Measurements from ENCODE around the gene ELAPOR2.
A peak's percentile ranks its signal among the peaks of the same experiment; 100 is the strongest.
"Not testable (repeated sequence)": the region's sequence is repeated elsewhere in the genome, so short reads cannot be mapped to it uniquely, and the experiment has no call there.

ELAPOR2 gene

DNA sequence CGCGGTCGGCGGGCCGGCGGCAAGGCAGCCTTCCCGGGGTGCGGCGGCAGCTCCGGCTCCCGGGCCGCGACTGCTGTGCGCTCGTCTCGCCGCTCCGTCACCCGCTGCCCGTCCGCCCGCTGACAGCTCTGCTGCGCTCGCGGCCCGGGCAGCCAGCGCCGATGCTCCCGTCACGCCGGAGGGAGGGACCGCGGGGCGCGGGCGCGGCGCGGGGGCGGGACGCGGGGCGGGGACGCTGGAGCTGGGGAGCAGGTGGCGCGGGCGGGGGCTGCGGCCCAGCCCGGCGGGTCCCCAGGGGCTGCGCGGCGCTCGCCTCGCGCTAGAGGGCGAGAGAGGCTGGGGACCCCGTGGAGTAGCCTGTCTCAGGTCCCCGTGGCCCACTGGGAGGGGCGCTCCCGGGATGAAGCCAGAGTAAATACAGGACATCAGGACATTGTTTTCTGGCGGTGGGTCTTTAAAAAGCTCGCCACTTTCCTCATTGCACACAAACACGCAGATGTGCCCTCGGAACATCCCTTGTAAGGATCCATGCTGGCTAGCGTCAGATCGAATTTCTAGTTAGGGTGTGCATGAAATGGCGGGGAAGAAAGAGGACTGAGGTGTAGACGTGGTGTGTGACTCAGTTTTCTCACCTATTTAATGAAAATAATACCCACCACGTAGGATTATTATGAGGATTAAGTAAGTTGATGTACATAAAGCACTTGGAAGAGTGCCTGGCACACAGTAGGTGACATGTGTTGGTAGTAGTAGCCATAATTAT is at the start of gene ELAPOR2:
ELAPOR2 (minus strand) TSS at position 130 of the 763 bp plus-strand sequence. CDS start 141 bp downstream, outside the sequence.
- DNase-seq (ENCODE audit: low spot score), result peak; percentile 76

DNA sequence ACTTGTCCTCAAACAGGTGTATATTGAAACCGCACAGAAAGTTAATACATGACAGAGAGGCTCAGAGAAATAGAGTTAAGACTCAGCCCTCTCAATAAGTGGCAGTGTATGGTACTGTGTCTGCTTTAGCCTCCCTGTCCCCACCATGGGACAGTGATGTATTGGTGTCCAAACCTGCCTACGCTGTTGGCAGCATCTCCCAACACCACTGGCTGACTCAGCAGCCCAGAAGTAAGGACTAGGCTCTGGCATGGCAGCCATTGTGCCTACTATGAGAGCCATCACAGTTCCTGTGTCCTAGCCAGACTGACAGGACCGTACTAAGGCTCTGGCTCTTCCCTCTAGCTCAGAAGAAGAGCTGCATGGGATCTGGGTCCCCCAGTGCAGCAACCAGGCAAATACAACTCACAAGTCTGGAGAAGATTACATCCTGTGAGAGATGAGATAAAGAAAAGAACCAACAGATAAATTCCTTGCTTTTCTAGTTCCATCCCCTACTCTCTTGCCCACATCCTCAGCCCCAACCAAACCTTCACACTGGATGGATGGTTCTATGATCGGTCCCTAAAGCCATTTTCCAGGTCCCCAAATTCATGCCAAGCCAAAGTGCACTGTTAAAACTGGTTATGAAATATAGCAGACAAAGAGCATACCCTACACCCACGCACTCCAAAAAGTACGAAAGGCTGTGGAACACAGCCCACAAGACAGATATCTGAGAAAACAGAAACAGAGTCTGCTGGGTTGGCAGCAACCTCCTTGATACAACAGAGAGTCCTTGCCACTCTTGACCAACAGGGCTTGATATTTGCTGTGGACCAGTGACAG is 48.7 kb upstream of the ELAPOR2 start:
- DNase-seq (ENCODE audit: low spot score), result no peak

DNA sequence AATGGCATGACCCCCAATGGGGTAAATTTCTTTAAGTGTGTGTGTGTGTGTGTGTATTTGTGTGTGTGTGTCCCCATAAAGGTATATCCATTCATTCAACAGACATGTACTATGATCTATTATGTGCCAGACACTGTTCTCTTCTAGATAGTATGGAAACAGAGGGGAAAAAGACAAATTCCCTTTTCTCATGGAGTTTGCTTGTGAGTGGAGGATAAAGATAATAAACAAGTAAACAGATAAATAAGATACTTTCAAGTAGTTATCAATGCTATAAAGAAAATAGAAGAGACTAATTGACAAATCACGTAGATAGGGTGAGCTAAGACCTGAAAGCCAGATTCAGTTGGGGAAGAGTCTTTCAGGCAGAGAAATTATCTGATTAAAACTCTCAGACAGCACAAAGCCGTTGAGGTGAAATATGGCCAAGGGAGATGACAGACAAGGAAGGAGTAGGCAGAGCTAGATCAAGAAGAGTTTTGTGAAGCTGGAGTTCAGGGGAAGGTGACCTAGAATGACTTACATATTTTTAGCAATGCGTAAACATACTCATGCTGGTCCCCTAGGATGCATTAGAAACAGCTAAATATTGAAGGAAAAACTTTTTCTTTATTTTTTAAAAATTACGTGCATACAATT is 47.6 kb upstream of the ELAPOR2 start:
- DNase-seq (ENCODE audit: low spot score), result no peak

DNA sequence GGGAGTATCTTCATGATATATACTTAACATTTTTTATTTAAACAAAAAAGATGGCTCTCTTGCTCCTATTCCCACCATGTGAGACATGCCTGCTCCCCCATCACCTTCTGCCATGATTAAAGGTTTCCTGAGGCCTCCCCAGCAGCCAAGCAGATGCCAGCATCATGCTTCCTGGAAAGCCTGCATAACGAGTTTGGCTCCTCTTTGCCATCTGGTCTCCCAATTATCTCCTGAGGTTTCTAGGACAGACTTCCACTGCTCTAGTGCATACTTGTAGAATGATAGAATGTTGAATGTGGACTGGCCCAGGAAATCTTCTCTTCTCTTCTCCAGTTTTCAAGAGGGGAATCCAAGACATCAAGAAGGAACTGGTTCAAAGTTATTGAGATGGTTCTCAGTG is 45.9 kb upstream of the ELAPOR2 start:
- DNase-seq (ENCODE audit: low spot score), result no peak

DNA sequence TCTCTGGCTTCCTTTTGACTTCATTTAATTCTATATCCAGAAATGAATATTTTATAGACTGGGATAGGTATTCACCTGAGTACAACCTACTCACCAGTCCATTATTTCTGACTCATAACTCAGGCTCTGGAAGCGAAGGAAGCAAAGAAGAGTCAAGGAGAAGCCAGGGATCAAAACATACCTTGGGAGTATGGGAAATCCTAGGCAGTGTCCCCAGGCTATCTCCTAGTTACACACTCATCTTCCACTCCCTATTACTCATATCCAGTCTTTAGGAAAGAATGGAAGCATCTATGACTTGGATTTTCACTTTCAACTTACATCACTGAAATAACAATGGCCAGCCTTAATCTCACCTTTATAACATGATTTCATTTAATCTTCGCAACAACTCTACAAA is 40.9 kb upstream of the ELAPOR2 start:
- DNase-seq (ENCODE audit: low spot score), result no peak

DNA sequence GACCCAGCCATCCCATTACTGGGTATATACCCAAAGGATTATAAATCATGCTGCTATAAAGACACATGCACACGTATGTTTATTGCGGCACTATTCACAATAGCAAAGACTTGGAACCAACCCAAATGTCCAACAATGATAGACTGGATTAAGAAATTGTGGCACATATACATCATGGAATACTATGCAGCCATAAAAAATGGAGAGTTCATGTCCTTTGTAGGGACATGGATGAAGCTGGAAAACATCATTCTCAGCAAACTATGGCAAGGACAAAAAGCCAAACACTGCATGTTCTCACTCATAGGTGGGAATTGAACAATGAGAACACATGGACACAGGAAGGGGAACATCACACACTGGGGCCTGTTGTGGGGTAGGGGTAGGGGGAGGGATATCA is 37.9 kb upstream of the ELAPOR2 start:
- DNase-seq (ENCODE audit: low spot score), result not testable (repeated sequence)

DNA sequence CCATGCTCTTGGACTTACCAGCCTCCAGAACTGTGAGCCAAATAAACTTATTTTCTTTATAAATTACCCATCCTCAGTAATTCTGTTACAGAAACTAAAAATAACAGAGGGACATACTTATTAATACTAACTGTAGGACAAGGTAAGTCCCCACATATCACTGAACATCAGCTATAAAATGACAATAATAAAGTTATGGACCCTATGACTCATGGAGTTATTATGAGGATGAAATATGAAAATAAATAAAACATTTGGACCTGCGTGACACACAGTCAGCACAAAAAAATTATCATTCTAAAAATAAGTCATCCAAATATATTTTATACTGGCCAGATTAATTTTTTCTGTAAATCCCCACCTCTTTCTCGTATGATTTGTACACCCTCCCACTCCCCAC is 34.9 kb upstream of the ELAPOR2 start:
- no peak for DNase-seq (ENCODE audit: low spot score)

DNA sequence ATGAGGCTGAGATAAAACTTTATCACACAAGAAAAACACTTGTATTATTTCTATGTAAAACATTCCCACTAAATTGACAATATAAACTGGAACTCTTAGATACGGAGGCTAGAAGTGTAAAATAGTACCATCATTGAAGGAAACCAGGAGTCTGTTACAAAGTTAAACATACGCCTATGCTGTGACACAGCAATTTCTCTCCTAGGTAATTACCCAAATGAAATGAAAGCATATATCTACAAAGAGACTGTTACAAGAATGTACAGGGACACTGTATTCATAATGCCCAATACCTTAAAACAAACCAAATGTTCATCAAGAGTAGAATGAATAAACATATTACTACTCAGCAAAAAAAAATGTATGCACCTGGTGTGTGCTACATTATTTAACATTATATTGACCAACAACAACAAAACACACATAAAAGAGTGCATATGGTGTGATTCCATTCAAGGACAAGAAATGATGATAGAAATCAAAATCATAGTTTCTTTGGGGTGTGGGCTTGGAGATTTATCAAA is 33.2 kb upstream of the ELAPOR2 start:
- DNase-seq (ENCODE audit: low spot score), result no peak

- no peak for DNase-seq (ENCODE audit: low spot score)
These were observed 32.1 kb upstream of the ELAPOR2 start for GRCh38 chr7:87091487-87092066.

DNA sequence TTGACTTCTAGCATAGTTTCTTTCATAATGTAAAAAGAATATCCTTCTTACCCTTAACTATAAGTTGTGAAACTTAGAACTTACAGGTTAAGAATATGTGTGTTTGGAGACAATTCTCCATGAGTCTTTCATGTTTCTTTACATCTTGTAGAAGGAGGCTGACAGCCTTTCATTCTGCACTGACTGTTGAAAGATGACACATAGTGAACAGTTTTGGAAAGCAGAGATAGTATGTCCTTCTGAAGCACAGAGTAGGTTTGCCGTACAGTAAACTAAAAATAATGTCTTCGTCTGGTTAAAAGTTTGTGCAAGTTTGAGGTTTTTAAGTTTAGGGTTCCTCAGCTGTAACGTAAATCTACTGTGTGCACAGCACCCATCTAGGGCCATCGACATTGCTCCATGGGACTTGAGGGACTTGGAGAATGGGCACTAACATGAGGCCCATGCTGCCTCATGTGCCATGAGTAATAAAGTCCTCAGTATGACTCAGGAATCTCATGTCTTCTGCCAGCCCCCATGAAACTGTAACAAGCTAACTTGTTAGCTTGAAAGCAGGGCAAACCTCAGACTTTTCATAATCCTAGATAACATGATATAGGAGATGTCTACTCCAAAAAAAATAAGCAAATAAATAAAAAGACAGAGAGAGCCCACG is 24.5 kb upstream of the ELAPOR2 start:
- DNase-seq (ENCODE audit: low spot score), result no peak

DNA sequence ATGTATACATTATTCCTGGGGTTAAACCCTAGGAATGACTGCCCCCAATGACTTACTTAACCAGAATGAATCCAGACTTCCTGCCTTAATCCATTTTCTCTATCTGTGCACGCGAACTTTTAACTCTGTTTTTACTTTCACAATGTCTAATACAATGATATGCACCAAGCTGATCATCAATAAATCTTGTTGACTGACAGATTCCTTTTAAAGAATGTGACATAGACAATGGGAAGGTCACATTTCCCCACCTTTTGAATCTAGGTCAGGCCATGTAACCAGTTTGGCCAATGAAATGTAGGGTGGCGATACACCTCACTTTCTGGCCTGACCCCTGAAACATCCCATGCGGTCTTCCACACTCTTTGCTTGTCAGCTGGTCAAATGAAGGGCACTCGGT is 23.2 kb upstream of the ELAPOR2 start:
- DNase-seq (ENCODE audit: low spot score), result no peak

- DNase-seq (ENCODE audit: low spot score), result no peak
These were observed 16.4 kb upstream of the ELAPOR2 start for GRCh38 chr7:87075671-87076404.

DNA sequence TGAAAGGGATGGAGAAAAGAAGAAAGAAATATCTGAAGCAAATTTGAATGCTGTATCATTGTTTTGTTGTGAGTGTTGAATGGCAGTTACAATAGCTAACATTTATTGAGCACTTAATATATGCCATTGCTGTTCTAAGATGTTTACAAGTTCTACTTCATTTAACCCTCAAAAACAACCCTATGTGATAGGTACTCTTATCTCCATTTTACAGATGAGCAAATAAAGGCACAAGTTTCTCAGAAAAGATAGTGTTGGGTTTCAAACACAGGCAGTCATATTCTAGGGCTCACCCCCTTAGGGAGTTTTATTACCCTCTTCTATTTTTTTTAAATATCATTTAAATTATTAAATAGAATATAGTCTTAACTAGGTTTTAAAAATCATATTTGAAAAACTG is 8.3 kb upstream of the ELAPOR2 start:
- DNase-seq (ENCODE audit: low spot score), result no peak

GRCh38 chr7:87060288-87060537 is 759 bp upstream of the ELAPOR2 start:
- no peak for DNase-seq (ENCODE audit: low spot score)

GRCh38 chr7:87058744-87059524 is 520 bp downstream of the ELAPOR2 start:
- DNase-seq (ENCODE audit: low spot score), result peak; percentile 20

- DNase-seq (ENCODE audit: low spot score), result no peak
These were observed 2.2 kb downstream of the ELAPOR2 start for GRCh38 chr7:87057210-87057609.

GRCh38 chr7:87056346-87056745 is 3.1 kb downstream of the ELAPOR2 start:
- no peak for DNase-seq (ENCODE audit: low spot score)

- DNase-seq (ENCODE audit: low spot score), result no peak
These were observed 10.6 kb downstream of the ELAPOR2 start for GRCh38 chr7:87048839-87049238.

DNA sequence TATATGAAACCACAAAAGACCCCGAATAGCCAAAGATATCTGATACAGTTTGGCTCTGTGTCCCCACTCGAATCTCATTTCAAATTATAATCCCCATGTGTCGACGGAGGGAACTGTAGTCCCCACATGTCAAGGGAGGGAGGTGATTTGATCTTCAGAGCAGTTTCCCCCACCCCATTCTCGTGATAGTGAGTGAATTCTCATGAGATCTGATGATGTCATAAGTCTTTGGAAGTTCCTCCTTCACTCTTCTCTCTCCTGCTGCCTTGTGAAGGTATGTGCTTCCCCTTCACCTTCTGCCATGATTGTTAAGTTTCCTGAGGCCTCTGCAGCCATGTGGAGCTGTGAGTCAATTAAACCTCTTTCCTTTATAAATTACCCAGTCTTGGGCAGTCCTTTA is 13.0 kb downstream of the ELAPOR2 start:
- no peak for DNase-seq (ENCODE audit: low spot score)

GRCh38 chr7:87044713-87045112 is 14.7 kb downstream of the ELAPOR2 start:
- DNase-seq (ENCODE audit: low spot score), result not testable (repeated sequence)
